Activated CD8-positive, alpha-beta memory T cell treated with anti-CD3 and anti-CD28 coated beads for 4 hours (primary cell): Measurements from ENCODE around the gene POLDIP3.
A peak's percentile ranks its signal among the peaks of the same experiment; 100 is the strongest.

Experiments
- DNase-seq, 2 donors: peaks; one replicate each; pipeline ENCODE4 v3.0.0-alpha.2; 2020; ENCODE audit warnings: low read depth in 2 of 2

POLDIP3 gene, protein sequence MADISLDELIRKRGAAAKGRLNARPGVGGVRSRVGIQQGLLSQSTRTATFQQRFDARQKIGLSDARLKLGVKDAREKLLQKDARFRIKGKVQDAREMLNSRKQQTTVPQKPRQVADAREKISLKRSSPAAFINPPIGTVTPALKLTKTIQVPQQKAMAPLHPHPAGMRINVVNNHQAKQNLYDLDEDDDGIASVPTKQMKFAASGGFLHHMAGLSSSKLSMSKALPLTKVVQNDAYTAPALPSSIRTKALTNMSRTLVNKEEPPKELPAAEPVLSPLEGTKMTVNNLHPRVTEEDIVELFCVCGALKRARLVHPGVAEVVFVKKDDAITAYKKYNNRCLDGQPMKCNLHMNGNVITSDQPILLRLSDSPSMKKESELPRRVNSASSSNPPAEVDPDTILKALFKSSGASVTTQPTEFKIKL

DNA sequence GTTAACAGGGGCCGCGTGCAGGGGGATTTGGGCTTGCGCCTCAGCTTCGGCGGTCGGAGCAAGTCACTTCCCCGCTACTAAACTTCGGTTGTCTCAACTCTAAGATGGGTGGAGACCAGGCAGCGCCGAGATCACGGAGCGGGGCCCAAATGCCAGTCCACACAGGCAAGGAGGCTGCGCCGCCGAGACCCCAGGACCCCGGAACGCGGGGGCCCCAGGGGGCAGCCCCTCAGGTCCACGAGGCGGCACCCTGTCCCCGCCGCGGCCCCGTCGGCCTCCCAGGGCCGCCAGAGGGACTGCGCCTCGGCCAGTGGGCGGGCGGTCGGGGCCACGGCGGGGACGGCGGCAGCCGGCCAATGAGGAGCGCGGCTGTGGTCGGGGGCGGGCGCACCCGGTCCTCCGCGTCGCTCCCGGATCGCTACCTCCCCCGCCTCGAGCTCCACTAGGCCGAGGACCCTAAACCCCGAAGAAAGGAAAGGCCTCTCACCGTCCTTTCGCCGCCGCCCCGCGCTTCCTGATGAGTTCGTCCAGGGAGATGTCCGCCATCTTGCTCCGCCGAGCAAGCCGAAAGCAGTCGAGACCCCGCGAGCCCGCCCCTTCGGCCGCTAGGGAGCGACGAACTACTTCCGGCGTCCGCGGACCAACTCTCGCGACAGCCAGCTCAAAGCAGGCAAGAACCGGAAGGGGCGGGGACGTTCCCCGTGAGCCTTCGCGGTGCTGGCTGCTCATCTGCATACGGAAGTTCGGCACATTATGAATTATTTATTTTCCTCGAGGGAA is at the start of gene POLDIP3:
Gene POLDIP3 (minus strand): TSS at position 572 of the 780 bp plus-strand sequence. CDS start 26 bp downstream, at position 546.
- DNase-seq = peak; percentile 98 to 99

DNA sequence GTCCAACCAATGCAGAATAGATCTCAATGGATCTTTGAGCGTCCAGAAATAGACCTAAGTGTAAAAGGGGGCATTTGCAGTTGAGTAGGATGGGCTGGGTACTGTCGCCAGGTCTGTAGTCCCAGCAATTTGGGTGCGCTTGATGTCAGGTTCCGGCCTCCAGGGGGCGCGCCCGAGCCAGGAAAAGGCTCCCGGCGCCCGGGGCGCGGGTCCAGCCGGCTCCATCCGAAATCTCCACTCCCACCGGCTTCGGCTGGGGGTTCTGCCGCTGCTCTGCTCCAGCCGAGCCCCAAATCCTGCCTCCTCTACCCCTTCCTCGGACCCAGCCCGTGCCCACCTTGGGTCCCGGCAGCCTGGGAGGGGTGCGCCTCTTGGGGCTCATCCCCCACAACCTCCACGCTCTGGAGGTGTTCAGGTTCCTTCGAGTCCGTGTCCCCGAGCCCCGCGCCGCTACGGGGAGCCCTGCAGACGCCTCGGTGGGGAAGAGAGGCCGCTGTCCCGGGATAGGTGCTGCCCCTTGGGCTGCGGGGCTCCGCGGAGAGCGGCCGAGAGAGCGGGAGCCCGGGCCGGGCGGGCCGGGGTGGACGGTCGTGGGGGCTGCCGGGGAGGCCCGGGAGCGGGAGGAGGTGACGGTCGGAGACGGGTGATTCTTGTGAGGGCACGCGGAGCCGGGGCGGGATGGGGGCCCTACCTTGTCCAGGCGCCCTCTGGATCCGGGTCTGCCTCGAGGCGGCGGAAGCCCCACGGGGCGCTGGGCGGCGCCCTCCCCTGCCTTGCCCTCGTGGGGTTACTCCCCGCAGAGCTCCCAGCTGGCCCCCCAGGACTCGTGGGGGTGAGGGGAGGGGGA is 47.5 kb upstream of the POLDIP3 start:
- peak; percentile 54 to 60 for DNase-seq

DNA sequence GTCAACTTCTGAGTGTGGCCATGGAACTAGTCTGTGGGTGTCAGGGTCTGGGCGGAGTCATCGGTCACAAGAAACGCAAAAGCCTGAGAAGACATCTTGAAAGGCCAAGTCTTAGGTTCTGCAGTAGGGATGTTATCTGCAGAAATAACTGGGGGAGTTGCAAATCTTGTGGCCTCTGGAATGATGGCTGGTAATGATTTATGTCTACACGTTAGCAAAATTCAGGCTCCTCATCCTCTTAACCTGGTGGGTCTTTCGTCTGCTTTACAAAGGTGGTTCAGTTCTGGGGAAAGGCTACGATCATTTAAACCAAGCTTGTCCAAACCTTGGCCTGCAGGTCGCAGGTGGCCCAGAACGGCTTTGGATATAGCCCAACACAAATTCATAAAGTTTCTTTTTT is 41.9 kb upstream of the POLDIP3 start:
- no peak for DNase-seq

DNA sequence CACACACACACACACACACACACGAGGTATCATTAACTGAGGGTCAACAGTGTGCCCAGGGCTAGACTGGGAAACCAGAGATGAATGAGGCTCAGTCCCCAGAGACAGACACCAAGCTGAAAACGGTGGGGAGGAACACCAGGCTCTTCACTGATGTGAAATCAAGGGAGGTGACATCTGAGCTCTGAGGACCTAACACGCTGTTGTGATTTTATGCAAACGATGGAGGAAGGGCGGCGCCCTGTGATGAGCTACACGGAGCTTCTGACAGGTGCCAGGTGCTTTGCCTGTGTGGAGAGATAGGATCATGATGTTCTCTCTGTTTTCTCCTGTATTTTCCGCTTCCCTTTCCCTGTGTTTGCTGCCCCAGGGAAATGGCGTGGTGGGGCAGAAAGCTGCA is 41.0 kb upstream of the POLDIP3 start:
- no peak for DNase-seq

DNA sequence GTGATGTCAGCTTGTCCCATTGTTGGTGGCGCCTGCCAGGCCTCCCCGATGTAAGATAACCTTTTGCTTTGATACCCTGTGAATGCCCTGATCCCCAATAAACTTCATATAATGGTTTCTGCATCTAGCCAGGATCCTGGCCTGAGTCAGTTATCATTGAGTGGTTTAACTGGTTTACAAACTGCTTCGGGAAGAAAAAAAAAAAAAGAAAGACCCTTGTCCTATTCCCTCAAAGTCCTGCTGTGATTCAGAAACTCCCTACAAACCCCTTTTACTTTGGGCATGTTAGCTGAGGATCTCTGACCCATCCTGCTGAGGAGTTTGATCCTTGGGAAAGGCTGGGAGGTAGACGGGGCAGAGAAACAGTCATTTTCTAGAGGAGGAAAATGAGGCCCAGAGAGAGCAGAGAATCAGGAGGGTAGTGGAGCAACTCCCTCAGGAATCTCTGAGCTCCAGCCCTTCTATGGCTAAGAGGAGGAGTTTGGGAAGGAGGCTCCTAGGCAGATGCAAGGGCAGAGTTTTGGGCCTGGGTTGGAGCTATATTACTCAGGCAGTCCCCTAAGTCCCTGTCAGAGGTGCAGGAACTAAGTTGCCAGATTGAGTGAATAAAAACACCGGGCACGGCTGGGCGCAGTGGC is 39.9 kb upstream of the POLDIP3 start:
- no peak for DNase-seq

DNA sequence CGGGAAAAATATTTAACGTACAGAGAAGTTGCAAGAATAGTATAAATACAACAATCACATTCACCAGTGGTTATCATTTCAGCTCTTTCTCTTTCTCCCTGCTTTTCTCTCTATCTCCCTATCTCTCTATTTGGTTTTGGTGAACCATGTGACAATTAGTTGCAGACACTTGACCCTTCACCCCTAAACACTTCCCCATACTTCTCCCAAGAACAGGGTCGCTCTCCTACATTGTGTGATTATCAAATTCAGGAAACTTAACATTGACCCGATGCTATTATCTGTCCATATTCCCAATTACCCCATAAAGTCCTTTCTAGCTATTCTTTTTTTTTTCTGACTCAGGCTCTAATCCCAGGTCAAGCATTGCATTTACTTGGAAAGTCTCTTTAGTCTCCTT is 39.3 kb upstream of the POLDIP3 start:
- no peak for DNase-seq

DNA sequence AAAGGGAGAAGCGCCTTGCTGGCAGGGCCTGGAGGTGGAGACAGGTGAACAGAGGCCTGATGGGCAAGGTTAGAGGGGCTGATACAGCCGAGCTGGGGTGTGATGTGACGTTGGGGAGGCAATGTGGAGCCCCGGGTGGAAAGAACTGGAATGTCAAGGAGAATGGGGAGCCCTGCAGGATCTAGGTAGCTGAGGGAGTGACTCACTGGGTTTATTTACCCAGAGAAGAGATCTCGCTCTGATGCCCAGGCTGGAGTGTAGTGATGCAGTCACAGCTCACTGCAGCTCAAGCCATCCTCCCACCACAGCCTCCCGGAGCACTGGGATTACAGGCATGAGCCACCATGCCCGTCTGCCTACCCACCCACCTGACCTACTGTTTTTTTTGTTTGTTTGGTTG is 36.5 kb upstream of the POLDIP3 start:
- no peak for DNase-seq

DNA sequence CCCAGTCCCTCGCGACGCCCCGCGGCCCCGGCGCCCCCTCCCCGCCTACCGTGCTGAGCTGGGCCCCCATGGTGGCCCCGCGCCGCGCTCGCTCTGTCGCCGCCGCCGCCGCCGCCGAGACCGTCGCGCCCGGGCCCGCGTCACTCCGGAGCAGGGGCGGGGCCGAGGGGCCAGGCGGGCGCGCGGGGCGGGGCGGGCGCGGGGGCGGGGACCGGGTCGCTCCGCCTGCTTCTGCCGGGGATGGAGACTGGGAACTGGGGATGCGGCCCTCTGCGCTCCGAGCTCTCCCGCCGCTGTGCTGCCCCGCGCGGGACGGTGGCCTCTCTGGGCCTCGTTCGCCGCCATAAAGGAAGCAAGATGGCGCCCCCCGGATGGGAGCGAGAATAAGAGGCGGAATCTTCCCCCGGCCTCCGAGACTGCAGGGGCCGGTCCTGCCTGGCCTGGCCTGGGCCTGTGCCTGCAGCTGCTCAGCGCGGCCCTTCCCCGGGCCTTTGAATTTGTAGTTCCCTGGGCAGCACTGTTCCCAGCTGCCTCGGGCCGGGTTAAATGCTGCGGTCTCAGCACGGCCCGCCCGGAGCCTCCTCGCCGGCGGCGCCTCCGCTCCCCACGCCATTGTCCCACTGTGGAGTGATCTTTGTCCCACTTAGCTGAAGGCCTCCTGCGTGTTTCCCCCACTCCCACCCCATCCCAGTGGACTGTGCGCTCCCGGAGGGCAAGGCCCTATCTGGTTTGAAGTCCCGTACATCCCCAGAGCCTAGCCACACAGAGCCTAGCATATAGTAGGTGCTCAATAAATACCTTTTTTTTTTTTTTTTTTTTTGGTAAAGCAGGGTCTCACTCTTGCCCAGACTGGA is 34.8 kb upstream of the POLDIP3 start, which contains the start of gene CYB5R3:
Gene CYB5R3 (minus strand): TSS at position 147 of the 854 bp plus-strand sequence. CDS start 77 bp downstream, at position 70.
- DNase-seq = peak; percentile 43 to 51

DNA sequence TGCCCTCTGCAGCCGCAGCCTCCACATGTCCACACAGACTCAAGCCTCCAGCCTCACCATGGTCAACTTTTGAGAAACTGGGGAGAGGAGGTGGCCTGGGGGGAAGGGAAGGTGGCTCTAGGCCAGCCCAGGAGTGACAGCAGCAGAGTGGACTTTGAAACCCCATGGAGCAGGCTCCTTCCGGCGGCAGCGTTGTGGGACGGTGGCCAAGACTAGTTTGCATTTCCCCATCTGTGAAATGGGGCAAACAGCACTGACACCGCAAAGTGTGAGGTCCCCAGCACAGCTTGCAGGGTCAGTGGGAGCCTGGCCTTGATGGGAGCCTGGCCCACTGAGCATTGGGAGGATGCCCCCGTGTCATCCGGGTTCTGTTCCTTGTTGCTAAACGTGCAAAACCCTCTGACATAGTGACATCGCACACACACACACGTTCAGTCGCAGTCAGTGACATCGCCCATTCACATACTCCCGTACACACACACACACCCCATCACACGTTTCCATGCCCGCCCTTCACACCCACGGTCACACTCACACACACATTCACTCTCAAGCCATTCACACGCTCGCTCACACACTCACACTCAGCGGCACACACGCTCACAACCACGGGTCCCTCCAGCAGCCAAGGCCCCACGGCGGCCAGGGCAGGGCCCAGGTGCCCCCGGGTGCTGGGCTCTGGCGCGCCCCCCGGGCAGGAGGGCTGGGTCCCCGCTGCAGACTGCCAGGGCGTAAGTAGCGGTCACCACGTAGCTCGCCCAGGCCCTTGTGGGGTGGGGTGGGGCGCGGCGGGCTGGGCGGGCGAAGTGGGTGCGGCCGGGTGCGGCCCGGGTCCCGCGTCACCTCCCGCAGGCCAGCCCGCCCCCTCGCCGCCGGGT is 33.9 kb upstream of the POLDIP3 start:
- DNase-seq = no peak

DNA sequence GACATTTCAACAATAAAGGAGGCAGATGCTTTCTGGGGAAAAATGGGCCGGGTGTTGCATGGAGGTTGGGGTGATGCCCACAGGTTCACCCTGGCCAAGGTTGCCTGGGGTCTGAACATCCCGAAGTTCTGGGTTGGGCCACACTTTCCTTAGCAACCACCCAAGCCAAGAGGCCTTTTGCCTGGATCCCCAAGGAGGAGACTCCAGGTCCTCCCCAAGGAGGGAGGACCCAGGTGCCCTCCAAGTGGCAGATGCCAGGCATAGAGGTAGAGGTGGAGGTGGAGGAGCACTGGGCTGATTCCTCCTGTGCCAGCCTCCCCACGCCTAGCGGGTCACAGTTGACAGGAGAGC is 33.3 kb upstream of the POLDIP3 start:
- DNase-seq = no peak

DNA sequence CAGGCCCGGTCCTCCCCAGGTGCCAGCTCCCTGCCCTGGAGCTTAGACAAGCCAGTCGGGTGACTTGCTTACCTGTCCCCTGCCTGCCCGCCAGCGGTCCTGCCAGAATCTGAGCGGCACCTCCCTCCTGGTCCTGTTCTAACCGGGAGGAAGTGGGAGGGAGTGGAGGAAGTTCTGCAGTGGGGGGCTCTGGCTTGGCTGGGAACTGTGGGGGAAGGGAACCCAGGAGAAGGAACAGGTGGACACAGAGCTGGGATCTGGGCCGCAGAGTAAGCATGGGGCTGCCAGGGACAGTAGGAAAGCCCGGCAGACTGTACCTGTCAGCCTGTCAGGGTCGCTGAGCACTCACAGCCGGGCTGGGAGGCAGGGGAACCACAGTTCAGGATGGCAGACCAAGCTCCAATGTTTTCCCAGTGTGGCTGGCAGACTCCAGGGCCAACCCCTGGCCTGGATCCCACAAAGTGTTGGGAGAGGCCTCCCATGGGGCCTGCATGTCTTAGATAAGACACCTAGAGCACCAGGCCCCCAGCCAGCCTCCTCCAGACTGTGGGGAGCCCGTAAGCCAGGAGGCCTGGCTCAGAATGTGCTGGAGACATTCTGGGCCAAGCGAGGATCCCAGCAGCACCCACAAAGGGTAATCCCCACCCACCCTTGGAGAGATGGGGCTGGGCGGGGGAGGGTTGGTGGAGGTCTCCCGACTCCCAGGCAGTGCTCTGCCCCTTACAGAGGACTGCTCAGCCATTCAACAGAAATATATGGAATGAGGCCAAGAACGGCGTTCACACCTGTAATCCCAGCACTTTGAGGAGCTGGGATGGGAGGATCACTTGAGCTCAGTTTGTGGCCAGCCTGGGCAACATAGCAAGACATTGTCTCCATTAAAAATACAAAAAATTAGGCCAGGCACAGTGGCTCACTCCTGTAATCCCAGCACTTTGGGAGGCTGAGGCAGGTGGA is 32.2 kb upstream of the POLDIP3 start:
- no peak for DNase-seq

DNA sequence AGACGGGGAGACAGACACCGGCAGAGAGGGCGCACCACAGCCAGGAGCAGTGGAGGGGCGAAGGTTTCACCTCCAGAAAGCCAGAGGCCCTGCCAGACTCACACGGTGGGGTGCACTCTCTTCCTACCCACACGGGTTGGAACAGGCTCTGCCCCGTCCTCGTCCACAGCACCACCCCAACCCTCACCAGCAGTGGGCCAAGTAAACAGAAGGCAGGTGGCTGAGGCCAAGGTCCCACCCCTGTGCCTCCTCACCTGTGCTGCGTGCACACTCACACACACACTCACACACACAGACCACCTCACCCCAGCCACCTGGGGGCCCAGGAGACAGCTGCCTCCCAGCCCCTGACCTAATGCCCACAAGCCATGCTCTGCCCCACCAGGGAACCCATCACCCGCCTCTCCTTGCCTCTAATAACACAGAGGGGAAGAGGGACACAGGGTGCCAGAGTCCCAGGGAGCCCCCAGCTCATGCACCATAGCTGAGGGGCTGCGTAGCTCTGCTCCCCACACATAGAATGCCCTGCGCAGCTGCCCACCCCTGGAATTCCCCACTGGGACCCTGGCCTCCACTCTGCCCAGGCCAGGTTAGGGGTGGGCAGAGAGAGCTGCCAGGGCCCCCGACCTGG is 31.4 kb upstream of the POLDIP3 start:
- DNase-seq = no peak

DNA sequence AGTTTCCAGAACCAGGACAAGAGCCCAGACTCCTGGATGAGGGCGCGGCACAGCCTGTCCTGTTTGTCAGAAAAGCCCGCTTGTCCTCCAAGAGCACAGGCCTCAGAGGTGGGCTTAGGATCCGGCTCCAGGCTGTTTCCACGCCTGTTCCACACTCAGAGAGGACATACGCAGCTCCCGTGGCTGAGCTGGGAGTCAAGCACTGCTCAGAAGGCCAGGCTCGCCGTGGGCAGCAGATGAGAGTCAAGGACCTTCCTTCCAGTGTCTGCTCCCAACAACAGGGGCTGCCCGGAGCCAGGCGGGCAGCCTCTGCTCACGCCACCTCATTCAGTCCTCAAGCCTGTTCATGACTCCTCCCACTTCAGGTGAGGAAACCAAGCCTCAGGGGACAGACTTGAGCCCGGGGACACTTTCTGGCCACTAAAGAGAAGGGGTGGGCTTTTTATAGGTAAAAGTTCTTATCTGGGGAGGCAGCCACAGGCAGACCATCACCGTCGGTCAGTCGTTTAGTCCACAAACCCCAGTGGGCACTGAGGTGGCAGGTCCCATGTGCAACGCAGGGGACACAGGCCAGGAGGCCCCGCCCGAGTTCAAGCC is 30.8 kb upstream of the POLDIP3 start:
- DNase-seq = no peak

DNA sequence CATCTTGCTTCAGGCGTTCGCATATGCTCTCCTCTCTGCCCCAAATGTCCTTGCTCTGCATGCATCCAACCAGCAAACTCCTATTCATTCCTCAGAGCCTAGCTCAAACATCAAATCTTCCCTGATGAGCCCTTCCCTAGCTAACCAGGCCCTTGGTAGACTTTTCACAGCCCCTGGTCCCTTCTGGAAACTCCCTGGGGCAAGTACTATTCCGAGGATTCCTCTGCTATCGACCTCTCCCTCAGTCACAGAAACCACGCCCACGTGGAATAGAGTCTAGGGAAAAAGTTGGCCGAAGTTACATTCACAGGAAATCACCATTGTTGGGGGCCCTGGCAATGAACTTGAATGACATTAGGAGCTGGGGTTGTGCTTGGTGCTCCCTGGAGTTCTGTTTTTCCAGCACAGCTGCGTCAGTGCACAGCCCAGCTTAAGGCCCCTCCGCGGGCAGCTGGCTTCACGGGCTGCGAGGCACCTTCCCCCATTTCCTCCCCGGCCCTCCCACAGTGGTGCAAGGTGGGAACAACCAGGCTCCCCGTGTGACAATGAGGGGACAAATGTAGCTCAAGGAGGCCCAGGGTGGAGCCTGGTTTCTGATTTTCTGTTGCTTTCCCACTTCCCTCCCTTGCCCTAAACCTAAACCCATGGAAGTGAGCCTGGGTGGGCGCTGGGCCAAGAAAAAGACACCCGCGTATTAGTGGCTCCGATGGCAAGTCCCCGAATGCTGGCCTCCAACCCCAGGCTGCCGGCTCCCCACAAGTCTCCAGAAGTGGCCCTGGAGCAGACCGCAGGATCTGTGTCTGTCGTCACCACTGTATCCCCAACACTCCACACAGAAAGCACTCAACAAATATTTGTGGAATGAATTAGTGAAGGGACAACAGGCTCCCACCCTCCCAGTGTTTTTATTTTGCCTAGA is 30.0 kb upstream of the POLDIP3 start:
- DNase-seq = no peak

DNA sequence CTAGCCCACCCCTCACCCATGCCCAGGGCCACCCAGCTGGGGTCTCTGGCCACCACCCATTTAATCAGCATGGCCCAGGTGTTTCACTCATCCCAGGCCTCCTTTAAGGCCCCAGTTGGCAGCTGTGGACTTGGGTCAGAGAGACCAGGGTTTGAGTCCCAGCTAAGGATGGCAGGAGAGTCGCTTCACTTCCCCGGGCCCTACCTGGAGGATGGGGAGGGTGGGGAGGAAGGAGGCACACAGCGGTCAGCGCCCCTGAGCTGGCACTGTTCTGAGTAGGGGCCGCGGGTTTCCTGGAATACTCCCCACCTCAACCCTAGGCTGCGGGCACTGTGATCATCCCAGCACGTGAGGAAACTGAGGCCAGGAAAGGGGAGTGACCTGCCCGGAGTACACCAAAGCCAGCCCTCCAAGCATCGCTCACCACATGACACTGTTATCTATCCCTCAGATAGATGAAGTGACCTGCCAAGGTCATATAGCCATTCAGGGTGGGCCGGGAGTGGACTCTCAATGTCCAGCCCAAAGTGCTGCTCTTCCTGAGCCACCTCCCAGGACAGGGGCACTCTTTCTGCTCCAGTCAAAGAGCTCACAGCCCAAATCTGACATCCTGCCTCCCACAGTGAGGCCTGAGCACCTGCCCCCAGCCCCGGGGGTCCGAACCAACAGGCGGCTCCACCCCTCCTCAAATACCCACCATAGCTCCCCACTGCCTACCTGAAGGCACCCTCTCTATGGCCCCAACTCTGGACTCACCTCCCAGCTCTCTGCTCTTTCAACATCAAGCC is 29.1 kb upstream of the POLDIP3 start:
- DNase-seq = no peak
